Esophagus muscularis mucosa (tissue), 4 donors: Measurements from ENCODE around the gene LMAN2. TPM values are rescaled to one million over a fixed set of nuclear protein-coding genes. Genes with fewer than 3 reads are reported as not detected.
A peak's percentile ranks its signal among the peaks of the same experiment; 100 is the strongest.

Source experiments
- DNase-seq: peaks from one replicate; pipeline ENCODE4 v3.0.0-alpha.2; 2017; ENCODE audit errors: extremely low spot score
- H3K27ac ChIP-seq, 4 donors: fragments of 200-600 bp; sonication (generic); replicated peaks in 1 of 4; 1 replicate in 3 of 4; 2 replicates in 1 of 4; pipeline ENCODE4 v1.5.1; 2016 to 2019; ENCODE audit warnings: mild to moderate bottlenecking in 1 of 4
- H3K27me3 ChIP-seq, 4 donors: fragments of 200-600 bp; sonication (generic); one replicate each; pipeline versions ENCODE4 v1.5.1 to v1.6.0; 2016 to 2019
- H3K36me3 ChIP-seq, 4 donors: fragments of 200-600 bp; sonication (generic); one replicate each; pipeline ENCODE4 v1.5.1; 2016 to 2019
- H3K4me1 ChIP-seq, 4 donors: fragments of 200-600 bp; sonication (generic); one replicate each; pipeline ENCODE4 v1.5.1; 2016 to 2019
- H3K4me3 ChIP-seq, 4 donors: fragments of 200-600 bp; sonication (generic); 1 replicate in 2 of 4; 2 replicates in 2 of 4; pipeline ENCODE4 v1.5.1; 2016 to 2019; ENCODE audit warnings: mild to moderate bottlenecking in 4 of 4, moderate library complexity in 1 of 4
- H3K9me3 ChIP-seq, 4 donors: fragments of 200-600 bp; sonication (generic); 1 replicate in 3 of 4; 2 replicates in 1 of 4; pipeline ENCODE4 v1.5.1; 2016 to 2019
- EP300 ChIP-seq: sonication (generic); formaldehyde crosslinking; IDR thresholded peaks from one replicate; pipeline ENCODE4 v1.6.1; 2017; ENCODE audit warnings: antibody characterized with exemption
- POLR2A ChIP-seq: fragments of 450-650 bp; IDR thresholded peaks from one replicate; pipeline ENCODE4 v1.6.1; 2017; ENCODE audit warnings: antibody characterized with exemption, moderate library complexity, mild to moderate bottlenecking, low read depth
- POLR2AphosphoS5 ChIP-seq, 2 donors: sonication (generic); formaldehyde crosslinking; IDR thresholded peaks; one replicate each; pipeline ENCODE4 v1.6.1; 2017; ENCODE audit warnings: antibody characterized with exemption in 2 of 2
- WGBS: methylation state at CpG from one replicate; pipeline ENCODE4 v1.1.5; 2018; 5-methylcytosine and 5-hydroxymethylcytosine counted together
- intact Hi-C: fragments of 100-400 bp; cut with DNase I; formaldehyde crosslinking; loops from one replicate; pipeline ENCODE4 v1.15.1; 2023
- total RNA-seq, 4 donors: library from RNA; depleted of rRNA; stranded (reverse); fragments of >200 nt; gene quantifications; one replicate each; pipeline versions ENCODE4 v1.1.0 to v1.2.1, GENCODE V29; 2016
- TF ChIP-seq, protein P1 (sequence below), 3 experiments: fragments of 200-600 bp in 2 of 3; fragments of 450-650 bp in 1 of 3; sonication (generic) in 2 of 3; IDR thresholded peaks; one replicate each; pipeline ENCODE4 v1.5.1; 2017 to 2019; ENCODE audit warnings: antibody characterized with exemption in 3 of 3, mild to moderate bottlenecking in 2 of 3, moderate library complexity in 1 of 3

The LMAN2 gene
- total RNA-seq, 4 donors from 2014 or later: 95.1 to 168 (median 128) TPM

DNA sequence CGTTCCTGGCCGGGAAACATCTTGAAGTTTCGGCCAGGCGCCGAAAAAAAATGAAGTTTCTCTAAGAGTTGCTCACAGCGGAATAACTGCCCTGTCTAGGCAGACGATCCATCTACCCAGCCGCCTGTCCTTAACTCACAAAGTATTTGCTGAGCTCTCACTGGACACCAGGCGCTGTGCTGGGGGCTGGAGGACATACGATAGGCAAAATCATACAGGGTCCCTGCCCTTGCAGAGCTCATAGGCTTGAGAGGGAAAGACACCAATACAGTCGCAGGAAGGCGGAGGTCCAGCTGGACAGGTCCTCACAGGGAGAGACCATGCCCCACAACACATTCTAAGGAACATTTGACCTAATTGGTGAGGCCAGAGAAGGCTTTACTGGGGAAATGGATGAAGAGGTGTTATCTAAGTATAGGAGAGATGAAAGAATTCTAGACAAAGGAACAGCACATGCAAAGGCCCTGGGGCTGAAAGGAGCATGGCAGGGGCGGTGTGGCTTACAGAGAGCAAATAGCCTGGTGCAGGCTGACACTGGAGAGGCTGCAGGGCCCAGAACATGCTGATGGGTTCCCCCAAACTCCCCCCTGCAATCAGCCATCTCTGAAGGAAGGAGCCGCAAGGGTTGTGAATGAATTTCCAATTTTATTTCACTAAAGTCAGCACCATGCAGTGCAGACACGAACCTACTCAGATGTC, 37.8 kb downstream of the LMAN2 start:
- H3K27ac ChIP-seq: no peak overlapping the region
- no peaks in the 10 kb centered on the region for H3K9me3 ChIP-seq
- H3K4me1 ChIP-seq: peaks cover 20 to 41% (median 26%) of the 10 kb centered on the region in 4 donors
- no peaks in the 10 kb centered on the region for H3K27me3 ChIP-seq
- H3K36me3 ChIP-seq: peaks cover 0 to 8% (median 2%) of the 10 kb centered on the region in 4 donors
- intact Hi-C loops: loop anchor here (10.0 kb wide), 1 partner anchor 141 kb away; no protein-coding TSS in a partner anchor
- no peak overlapping the region for H3K4me3 ChIP-seq
- TF ChIP-seq POLR2AphosphoS5 (IDR thresholded peaks at IDR 0.05) (no peak), POLR2A (no peak), EP300 (no peak)
- TF ChIP-seq, protein P1, sequence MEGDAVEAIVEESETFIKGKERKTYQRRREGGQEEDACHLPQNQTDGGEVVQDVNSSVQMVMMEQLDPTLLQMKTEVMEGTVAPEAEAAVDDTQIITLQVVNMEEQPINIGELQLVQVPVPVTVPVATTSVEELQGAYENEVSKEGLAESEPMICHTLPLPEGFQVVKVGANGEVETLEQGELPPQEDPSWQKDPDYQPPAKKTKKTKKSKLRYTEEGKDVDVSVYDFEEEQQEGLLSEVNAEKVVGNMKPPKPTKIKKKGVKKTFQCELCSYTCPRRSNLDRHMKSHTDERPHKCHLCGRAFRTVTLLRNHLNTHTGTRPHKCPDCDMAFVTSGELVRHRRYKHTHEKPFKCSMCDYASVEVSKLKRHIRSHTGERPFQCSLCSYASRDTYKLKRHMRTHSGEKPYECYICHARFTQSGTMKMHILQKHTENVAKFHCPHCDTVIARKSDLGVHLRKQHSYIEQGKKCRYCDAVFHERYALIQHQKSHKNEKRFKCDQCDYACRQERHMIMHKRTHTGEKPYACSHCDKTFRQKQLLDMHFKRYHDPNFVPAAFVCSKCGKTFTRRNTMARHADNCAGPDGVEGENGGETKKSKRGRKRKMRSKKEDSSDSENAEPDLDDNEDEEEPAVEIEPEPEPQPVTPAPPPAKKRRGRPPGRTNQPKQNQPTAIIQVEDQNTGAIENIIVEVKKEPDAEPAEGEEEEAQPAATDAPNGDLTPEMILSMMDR (IDR thresholded peaks at IDR 0.05): no peak
- 95% methylated on average over 15 of the region's 15 CpGs for WGBS
- DNase-seq: no peak

DNA sequence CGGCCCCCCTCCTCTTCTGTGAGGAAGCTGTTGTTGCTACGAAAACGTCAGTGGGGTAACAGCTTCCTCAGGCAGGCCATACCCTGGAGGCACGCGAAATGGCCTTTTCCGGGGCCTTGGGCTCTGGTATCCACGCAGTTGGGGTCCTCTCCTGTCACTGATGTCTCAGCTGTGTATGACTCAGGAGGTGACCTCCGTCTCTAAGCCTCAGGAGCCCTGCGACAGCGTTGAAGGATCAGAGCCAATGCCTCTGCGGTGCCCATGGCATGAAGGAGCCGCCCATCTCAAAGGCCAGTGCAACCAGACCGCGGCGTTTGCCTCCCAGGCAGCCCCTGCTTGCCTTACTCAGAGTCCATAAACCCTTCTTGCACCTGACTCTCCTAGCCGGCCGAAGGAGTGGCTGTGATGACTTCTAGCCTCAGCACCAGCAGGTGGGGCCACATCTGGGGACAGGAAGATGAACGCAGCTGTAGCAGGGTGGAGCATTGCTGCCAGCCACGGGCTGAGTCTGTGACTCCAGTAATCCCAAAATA, 38.8 kb downstream of the LMAN2 start:
- Histone ChIP-seq H3K4me1 (peaks cover 20 to 40% (median 26%) of the 10 kb centered on the region in 4 donors), H3K9me3 (no peaks in the 10 kb centered on the region), H3K4me3 (peak overlapping the region; percentile 54 to 72 (median 61)), H3K27me3 (no peaks in the 10 kb centered on the region), H3K36me3 (peaks cover 0 to 8% (median 6%) of the 10 kb centered on the region in 4 donors), H3K27ac (no peak overlapping the region)
- DNase-seq: no peak
- no peak for TF ChIP-seq POLR2AphosphoS5 (IDR thresholded peaks at IDR 0.05)
- TF ChIP-seq, protein P1 (IDR thresholded peaks at IDR 0.05): no peak
- TF ChIP-seq POLR2A: no peak
- TF ChIP-seq EP300: no peak
- intact Hi-C loops: loop anchor here (10.0 kb wide), 1 partner anchor 142 kb away; no protein-coding TSS in a partner anchor
- WGBS: 1% methylated on average over 8 of the region's 19 CpGs

DNA sequence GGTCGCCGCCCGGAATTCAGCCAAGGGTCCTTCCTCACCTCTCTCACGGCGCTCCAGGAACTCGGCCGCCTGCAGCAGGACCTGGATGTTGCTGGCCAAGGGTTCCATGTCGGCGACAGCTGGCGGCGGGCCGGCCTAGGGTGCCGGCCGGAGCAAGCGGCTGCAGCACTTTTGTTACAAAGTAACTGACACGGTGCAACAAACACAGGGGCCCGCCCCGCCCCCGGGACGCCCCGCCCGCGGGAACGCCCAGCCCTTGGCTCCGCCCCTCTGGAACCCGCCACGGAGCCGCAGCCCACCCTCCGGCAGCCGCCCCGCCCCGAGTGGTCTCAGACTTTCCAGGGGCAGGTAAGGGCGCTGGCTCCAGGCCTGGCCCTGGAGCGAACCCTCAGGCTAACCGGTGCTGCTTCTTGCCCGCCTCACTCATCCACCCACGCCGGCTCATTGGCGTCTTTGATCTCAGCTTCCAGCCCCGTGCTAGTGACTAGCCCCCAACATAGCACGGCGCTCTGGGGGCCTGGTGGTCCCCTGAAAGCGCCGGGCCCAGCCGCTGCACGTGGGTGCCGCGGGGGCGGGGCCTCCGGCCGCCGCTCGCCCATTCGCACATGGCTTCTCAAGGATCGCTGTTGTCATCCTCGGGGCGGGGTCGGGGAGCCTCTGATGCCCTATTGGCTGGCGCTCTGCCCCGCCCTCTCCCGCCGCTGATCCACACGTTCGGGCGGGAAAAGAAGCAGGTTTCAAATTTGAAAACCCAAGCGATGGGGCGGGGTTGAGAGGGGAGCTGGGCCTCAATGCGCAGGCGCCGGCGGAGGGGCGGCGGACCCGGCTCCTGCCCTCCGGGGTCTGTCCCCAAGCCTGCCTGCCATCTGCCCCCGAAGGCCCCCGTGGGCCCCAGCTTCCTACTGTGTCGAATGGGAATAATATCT, 39.5 kb downstream of the LMAN2 start, which contains the start of gene MXD3:
MXD3 (minus strand) TSS at position 176 of the 926 bp plus-strand sequence; CDS start at position 108, 68 bp downstream.
- WGBS: 2% methylated on average over 24 of the region's 78 CpGs
- Histone ChIP-seq H3K9me3 (no peaks in the 10 kb centered on the region), H3K36me3 (peaks cover 4 to 12% (median 9%) of the 10 kb centered on the region in 4 donors), H3K27ac (peak within 1 kb of the TSS in 3 of 4 donors; percentile 13 to 79 (median 60)), H3K4me3 (peak within 1 kb of the TSS; percentile 54 to 72 (median 61)), H3K27me3 (no peaks in the 10 kb centered on the region), H3K4me1 (peaks cover 20 to 45% (median 26%) of the 10 kb centered on the region in 4 donors)
- peak; percentile 99 for DNase-seq
- intact Hi-C loops: loop anchor here (10.0 kb wide), 1 partner anchor 143 kb away; no protein-coding TSS in a partner anchor
- no peak for TF ChIP-seq POLR2A
- TF ChIP-seq, protein P1 (IDR thresholded peaks at IDR 0.05): no peak
- no peak for TF ChIP-seq EP300
- peak in 1 of 2 donors; percentile 63 for TF ChIP-seq POLR2AphosphoS5 (IDR thresholded peaks at IDR 0.05)

GRCh38 chr5:177311392-177311722, 40.1 kb downstream of the LMAN2 start:
- 0% methylated on average over 3 of the region's 23 CpGs for WGBS

More at GRCh38 chr5:177311392-177311722, 40.1 kb downstream of the LMAN2 start:
- Histone ChIP-seq H3K27ac (peak overlapping the region in 1 of 4 donors; percentile 79), H3K36me3 (peaks cover 8 to 18% (median 15%) of the 10 kb centered on the region in 4 donors), H3K9me3 (no peaks in the 10 kb centered on the region), H3K4me3 (peak overlapping the region; percentile 54 to 72 (median 61)), H3K4me1 (peaks cover 20 to 45% (median 26%) of the 10 kb centered on the region in 4 donors), H3K27me3 (no peaks in the 10 kb centered on the region)
- TF ChIP-seq, protein P1 (IDR thresholded peaks at IDR 0.05): no peak
- TF ChIP-seq POLR2AphosphoS5 (IDR thresholded peaks at IDR 0.05): no peak
- intact Hi-C loops: loop anchor here (10.0 kb wide), 1 partner anchor 143 kb away; no protein-coding TSS in a partner anchor
- DNase-seq: no peak
